SU-DHL-6 (cell line): ENCODE results near the gene ABCA3.

Experiments
- H2AFZ ChIP-seq: fragments of 200-600 bp; sonication (generic); 2 replicates; pipeline ENCODE4 v1.6.1; 2014; ENCODE audit warnings: low read depth, mild to moderate bottlenecking, moderate library complexity, mixed read lengths, antibody characterized with exemption, low read length; ENCODE audit not compliant: severe bottlenecking
- H3F3A ChIP-seq: fragments of 200-600 bp; shearing (Covaris generic); 2 replicates; pipeline ENCODE4 v1.6.0; 2016; ENCODE audit warnings: antibody characterized with exemption, mild to moderate bottlenecking; ENCODE audit not compliant: insufficient read depth
- H3K27ac ChIP-seq: fragments of 200-600 bp; sonication (generic); 2 replicates; pipeline ENCODE4 v1.5.1; 2016; ENCODE audit warnings: low read depth, mild to moderate bottlenecking, low read length, moderate library complexity, mixed read lengths
- H3K27me3 ChIP-seq: fragments of 200-600 bp; sonication (generic), shearing (Covaris generic); 2 replicates; pipeline ENCODE4 v1.6.0; 2014; ENCODE audit warnings: mild to moderate bottlenecking, low read length
- H3K36me3 ChIP-seq: fragments of 200-600 bp; sonication (generic); 2 replicates; pipeline ENCODE4 v1.6.1; 2014; ENCODE audit warnings: mild to moderate bottlenecking, low read length, mixed read lengths
- H3K4me2 ChIP-seq: fragments of 300-600, 200-600 bp; shearing (Covaris generic), sonication (generic); 2 replicates; pipeline ENCODE4 v1.6.0; 2014; ENCODE audit warnings: low read length, low read depth, mild to moderate bottlenecking; ENCODE audit not compliant: poor library complexity, severe bottlenecking
- H3K4me3 ChIP-seq: fragments of 200-600 bp; sonication (generic); 2 replicates; pipeline ENCODE4 v1.5.1; 2014; ENCODE audit warnings: antibody characterized with exemption, low read length, mild to moderate bottlenecking, mixed read lengths; ENCODE audit not compliant: insufficient read depth, poor library complexity, severe bottlenecking
- H3K79me2 ChIP-seq: fragments of 200-600 bp; sonication (generic); 2 replicates; pipeline ENCODE4 v1.6.1; 2014; ENCODE audit warnings: mild to moderate bottlenecking, low read length, moderate library complexity; ENCODE audit not compliant: insufficient read depth
- H3K9ac ChIP-seq: fragments of 200-600 bp; sonication (generic); 2 replicates; pipeline ENCODE4 v1.7.0; 2014; ENCODE audit warnings: mild to moderate bottlenecking, low read length
- H3K9me2 ChIP-seq: fragments of 200-600 bp; sonication (generic); replicated peaks from 2 replicates; pipeline ENCODE4 v1.6.1; 2014; ENCODE audit warnings: low read length; ENCODE audit not compliant: insufficient read depth
- H3K9me3 ChIP-seq: fragments of 200-600 bp; sonication (generic); 2 replicates; pipeline ENCODE4 v1.6.1; 2014; ENCODE audit warnings: low read length, mixed read lengths; ENCODE audit not compliant: insufficient read depth
- H4K20me1 ChIP-seq: fragments of 200-600 bp; sonication (generic); 2 replicates; pipeline ENCODE4 v1.6.1; 2014; ENCODE audit warnings: low read depth, mild to moderate bottlenecking, antibody characterized with exemption, low read length, moderate library complexity, mixed read lengths
- CTCF ChIP-seq: fragments of 200-600 bp; sonication (generic); IDR thresholded peaks from one replicate; pipeline ENCODE4 v1.5.1; 2017; ENCODE audit warnings: antibody characterized with exemption, mild to moderate bottlenecking, low read length, moderate library complexity; ENCODE audit not compliant: insufficient read depth, poor library complexity, severe bottlenecking
- EZH2phosphoT487 ChIP-seq: fragments of 200-600 bp; sonication (generic), shearing (Covaris generic); conservative IDR thresholded peaks from 2 replicates; pipeline ENCODE4 v1.6.1; 2018; ENCODE audit warnings: mild to moderate bottlenecking, antibody characterized with exemption, low read length, moderate library complexity, mixed read lengths

ABCA3 gene

GRCh38 chr16:2286550-2286949, 54.0 kb downstream of the ABCA3 start:
- H3K9me3 ChIP-seq = no peaks in the 10 kb centered on the region
- H3K36me3 ChIP-seq = no peaks in the 10 kb centered on the region
- no peaks in the 10 kb centered on the region for H3F3A ChIP-seq
- no peak overlapping the region for H3K9ac ChIP-seq
- TF ChIP-seq EZH2phosphoT487 = no peak
- TF ChIP-seq CTCF = no peak
- no peaks in the 10 kb centered on the region for H3K9me2 ChIP-seq
- H2AFZ ChIP-seq = no peak overlapping the region
- no peak overlapping the region for H3K4me3 ChIP-seq
- no peak overlapping the region for H3K27ac ChIP-seq
- no peak overlapping the region for H3K4me2 ChIP-seq
- H3K27me3 ChIP-seq = no peaks in the 10 kb centered on the region
- no peaks in the 10 kb centered on the region for H3K79me2 ChIP-seq
- no peaks in the 10 kb centered on the region for H4K20me1 ChIP-seq

GRCh38 chr16:2285731-2286191, 54.8 kb downstream of the ABCA3 start:
- Histone ChIP-seq H3K4me3 (no peak overlapping the region), H3K27ac (no peak overlapping the region), H3K9ac (no peak overlapping the region), H3K27me3 (no peaks in the 10 kb centered on the region), H3K4me2 (no peak overlapping the region), H3F3A (no peaks in the 10 kb centered on the region), H3K9me2 (no peaks in the 10 kb centered on the region), H3K79me2 (no peaks in the 10 kb centered on the region), H2AFZ (no peak overlapping the region), H4K20me1 (no peaks in the 10 kb centered on the region), H3K36me3 (no peaks in the 10 kb centered on the region), H3K9me3 (no peaks in the 10 kb centered on the region)
- TF ChIP-seq CTCF (no peak), EZH2phosphoT487 (no peak)

GRCh38 chr16:2284797-2285576, 55.5 kb downstream of the ABCA3 start:
- Histone ChIP-seq H3K4me3 (no peak overlapping the region), H2AFZ (no peak overlapping the region), H3F3A (no peaks in the 10 kb centered on the region), H3K9me2 (no peaks in the 10 kb centered on the region), H3K4me2 (no peak overlapping the region), H3K36me3 (no peaks in the 10 kb centered on the region), H3K79me2 (no peaks in the 10 kb centered on the region), H3K27ac (no peak overlapping the region), H3K9ac (no peak overlapping the region), H3K9me3 (no peaks in the 10 kb centered on the region), H4K20me1 (no peaks in the 10 kb centered on the region), H3K27me3 (no peaks in the 10 kb centered on the region)
- TF ChIP-seq CTCF = no peak
- TF ChIP-seq EZH2phosphoT487 = no peak
